Measurements from ENCODE around the gene PPP1R16B.
A peak's percentile ranks its signal among the peaks of the same experiment; 100 is the strongest.

PPP1R16B gene

DNA sequence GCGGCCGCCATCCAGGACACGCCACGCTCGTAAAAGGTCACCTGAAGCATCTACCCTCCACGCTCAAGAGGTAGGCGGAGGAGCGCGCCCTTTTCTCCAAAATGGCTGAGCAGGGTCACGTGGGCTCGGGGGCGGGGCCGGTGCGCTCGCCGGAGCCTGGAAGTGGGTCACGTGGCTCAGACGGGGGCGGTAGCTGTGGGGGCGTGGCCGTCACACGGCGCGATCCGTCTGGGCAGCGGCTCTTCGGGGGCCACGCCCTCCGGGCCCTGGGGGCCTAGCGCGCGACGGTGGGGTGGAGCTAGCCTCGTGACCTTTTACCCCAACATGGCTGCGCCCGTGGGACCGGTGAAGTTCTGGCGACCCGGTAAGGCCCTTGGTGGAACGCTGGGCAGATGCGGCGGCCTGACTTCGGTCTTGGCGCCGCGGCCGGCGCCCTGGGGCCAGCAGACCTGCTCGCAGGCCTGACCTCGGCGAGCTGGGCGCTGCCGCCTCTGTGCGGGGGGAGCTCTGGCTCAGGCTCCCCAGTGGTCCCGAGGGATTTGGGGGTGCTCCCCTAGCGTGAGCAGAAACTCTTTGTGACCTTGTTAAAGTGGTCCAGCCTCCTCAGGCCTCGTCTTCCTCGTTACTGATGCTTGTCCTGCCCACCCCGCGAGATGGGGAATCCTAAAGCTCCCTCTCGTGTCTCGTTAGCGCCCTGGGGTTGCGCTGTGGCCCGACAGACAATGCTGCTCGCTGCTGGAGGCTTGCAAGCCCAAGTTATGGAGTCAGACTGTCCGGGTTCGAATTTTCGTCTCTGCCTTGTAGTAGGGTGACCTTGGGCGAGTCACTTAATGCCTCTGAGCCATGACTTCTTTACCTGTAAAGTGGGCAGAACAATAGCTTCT is 156.8 kb downstream of the PPP1R16B start, which contains the start of gene DHX35:
Gene DHX35, plus strand, starts transcription at position 301 of the 884 bp plus-strand sequence. Its CDS starts 24 bp downstream, at position 325.
- Histone ChIP-seq H3K27ac (ENCODE audit: extremely low read depth, low read depth, low read length) (peak within 1 kb of the TSS; percentile 71), H3K4me1 (ENCODE audit: control insufficient read depth, insufficient read depth, low read length) (peaks cover 4% of the 10 kb centered on the region; the same call in 1 of the 2 replicates), H3K4me3 (ENCODE audit: low read depth, low read length) (peak within 1 kb of the TSS; percentile 99), H3K9me3 (ENCODE audit: control insufficient read depth, insufficient read depth, low read depth, low read length) (no peaks in the 10 kb centered on the region), H3K36me3 (ENCODE audit: control insufficient read depth in 2 of 2, insufficient read depth in 1 of 2, low read length in 2 of 2) (peaks cover 0 to 6% of the 10 kb centered on the region in 2 experiments; a peak in 2 of 3 replicates)
- CTCF ChIA-PET = interaction anchor here (0.7 to 1.9 kb wide), 3 partner anchors 36 to 87 kb away, joined by 3 to 5 read pairs (median 4); partner anchors contain the start of gene FAM83D
- POLR2A ChIA-PET = interaction anchor here (0.6 to 2.9 kb wide), 7 partner anchors 14 to 489 kb away, joined by 3 to 37 read pairs (median 3); partner anchors contain the start of genes FAM83D and RALGAPB
- TF ChIP-seq ZNF514 (tag by site-specific recombination; IDR thresholded peaks at IDR 0.05) (no peak), KLF7 (tag by site-specific recombination; IDR thresholded peaks at IDR 0.05; ENCODE audit: borderline replicate concordance) (no peak), ZNF843 (tag by site-specific recombination; IDR thresholded peaks at IDR 0.05) (no peak), ZNF324 (tag by site-specific recombination; IDR thresholded peaks at IDR 0.05) (0 out of 2 replicates have a peak, but pooled peaks have one; percentile 24), MZF1 (tag by site-specific recombination; IDR thresholded peaks at IDR 0.05; ENCODE audit: borderline replicate concordance) (peak; percentile 33; the same call in 1 of the 2 replicates), GLIS1 (tag by site-specific recombination; IDR thresholded peaks at IDR 0.05) (peak; percentile 87), ZNF513 (tag by site-specific recombination; IDR thresholded peaks at IDR 0.05) (no peak), ZNF791 (tag by site-specific recombination; IDR thresholded peaks at IDR 0.05) (no peak), ATF2 (tag by site-specific recombination; IDR thresholded peaks at IDR 0.05; ENCODE audit: low read depth) (no peak), ZNF10 (tag by site-specific recombination; IDR thresholded peaks at IDR 0.05) (no peak), ZBTB17 (tag by site-specific recombination; IDR thresholded peaks at IDR 0.05) (peak; percentile 48), ZBTB21 (tag by site-specific recombination; IDR thresholded peaks at IDR 0.05) (no peak), ZNF404 (tag by site-specific recombination; IDR thresholded peaks at IDR 0.05) (no peak), ZNF629 (tag by site-specific recombination; IDR thresholded peaks at IDR 0.05) (0 out of 2 replicates have a peak, but pooled peaks have one; percentile 20), ZNF48 (tag by site-specific recombination; IDR thresholded peaks at IDR 0.05) (no peak), KLF1 (tag by site-specific recombination; IDR thresholded peaks at IDR 0.05) (peak; percentile 95), SETDB1 (IDR thresholded peaks at IDR 0.05; ENCODE audit: insufficient read length, low read length) (no peak), PRDM2 (tag by site-specific recombination; IDR thresholded peaks at IDR 0.05; ENCODE audit: borderline replicate concordance) (no peak), TRIM28 (IDR thresholded peaks at IDR 0.05; ENCODE audit: borderline replicate concordance, low read length) (0 out of 2 replicates have a peak, but pooled peaks have one; percentile 40), ZNF223 (tag by site-specific recombination; IDR thresholded peaks at IDR 0.05) (no peak), ZNF311 (tag by site-specific recombination; IDR thresholded peaks at IDR 0.05; ENCODE audit: borderline replicate concordance) (no peak), ZNF19 (tag by site-specific recombination; IDR thresholded peaks at IDR 0.05; ENCODE audit: low read depth) (no peak), ZFP3 (tag by site-specific recombination; IDR thresholded peaks at IDR 0.05; ENCODE audit: low read depth) (no peak), ZNF350 (tag by site-specific recombination; IDR thresholded peaks at IDR 0.05) (no peak)
- TF ChIP-seq, protein P1, sequence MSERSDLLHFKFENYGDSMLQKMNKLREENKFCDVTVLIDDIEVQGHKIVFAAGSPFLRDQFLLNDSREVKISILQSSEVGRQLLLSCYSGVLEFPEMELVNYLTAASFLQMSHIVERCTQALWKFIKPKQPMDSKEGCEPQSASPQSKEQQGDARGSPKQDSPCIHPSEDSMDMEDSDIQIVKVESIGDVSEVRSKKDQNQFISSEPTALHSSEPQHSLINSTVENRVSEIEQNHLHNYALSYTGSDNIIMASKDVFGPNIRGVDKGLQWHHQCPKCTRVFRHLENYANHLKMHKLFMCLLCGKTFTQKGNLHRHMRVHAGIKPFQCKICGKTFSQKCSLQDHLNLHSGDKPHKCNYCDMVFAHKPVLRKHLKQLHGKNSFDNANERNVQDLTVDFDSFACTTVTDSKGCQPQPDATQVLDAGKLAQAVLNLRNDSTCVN (tag by site-specific recombination; optimal IDR thresholded peaks at IDR 0.05) = peak; percentile 83
